ENCODE data around the gene SSBP3. TPM values are rescaled to one million over a fixed set of nuclear protein-coding genes. Genes with fewer than 3 reads are reported as not detected.

Gene SSBP3
- total RNA-seq, 3 donors from 2014 or later (not counting 1 experiment from before 2014, with no cell fraction given) = 162 to 224 (median 164) TPM

- WGBS (ENCODE audit: insufficient coverage) = 95% methylated on average over 9 of the region's 9 CpGs
- intact Hi-C loops (cut with micrococcal nuclease) = no loop called here
- no peaks in the 10 kb centered on the region for H3K9me3 Mint-ChIP-seq
- no peak for TF ChIP-seq CTCF (IDR thresholded peaks at IDR 0.05)
- no peak overlapping the region for H3K4me3 ChIP-seq (ENCODE audit: low read length)
- H3K4me1 ChIP-seq (ENCODE audit: control insufficient read depth, insufficient read depth, low read length) = peaks cover 3% of the 10 kb centered on the region
- peak overlapping the region; percentile 65 for H3K4me3 Mint-ChIP-seq
- no peak overlapping the region for H3K27ac ChIP-seq (ENCODE audit: low read length)
- no peaks in the 10 kb centered on the region for H3K36me3 Mint-ChIP-seq
- H3K27ac Mint-ChIP-seq = peak overlapping the region; percentile 58 to 66
- H3K36me3 ChIP-seq (ENCODE audit: control insufficient read depth, insufficient read depth, low read length) = peaks cover 38% of the 10 kb centered on the region
- H3K27me3 Mint-ChIP-seq (ENCODE audit: low read depth in 2 of 2) = no peaks in the 10 kb centered on the region
- no peaks in the 10 kb centered on the region for H3K9me3 ChIP-seq (ENCODE audit: control insufficient read depth, insufficient read depth, low read length)
- peaks cover 25 to 27% of the 10 kb centered on the region in 2 donors for H3K4me1 Mint-ChIP-seq
- DNase-seq = no peak
- no peaks in the 10 kb centered on the region for H3K27me3 ChIP-seq (ENCODE audit: control insufficient read depth, insufficient read depth, low read length)
- ATAC-seq = no peak
Observed at GRCh38 chr1:54249819-54250435, 156.3 kb downstream of the SSBP3 start.

DNA sequence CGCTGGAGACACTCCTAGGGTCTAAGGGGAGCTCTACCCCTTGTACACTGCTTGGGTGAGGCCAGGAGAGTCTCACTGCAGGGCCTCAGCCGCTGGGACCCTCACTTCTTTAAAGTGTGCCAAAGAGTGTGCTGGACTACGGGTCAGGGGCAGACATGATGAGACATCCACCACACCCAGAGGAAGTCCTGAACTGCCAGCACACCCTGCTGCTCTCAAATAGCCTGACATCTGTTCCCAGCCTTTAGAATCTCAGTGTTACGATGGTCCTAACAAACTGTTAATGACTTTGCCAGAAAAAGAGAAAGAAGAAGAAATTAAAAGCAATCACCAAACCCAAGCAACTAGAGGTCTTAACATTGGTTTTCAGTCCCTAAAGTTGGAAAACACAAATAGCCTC, 157.2 kb downstream of the SSBP3 start:
- Histone ChIP-seq H3K4me3 (ENCODE audit: low read length) (no peak overlapping the region), H3K27ac (ENCODE audit: low read length) (no peak overlapping the region), H3K4me1 (ENCODE audit: control insufficient read depth, insufficient read depth, low read length) (peaks cover 3% of the 10 kb centered on the region), H3K9me3 (ENCODE audit: control insufficient read depth, insufficient read depth, low read length) (no peaks in the 10 kb centered on the region), H3K36me3 (ENCODE audit: control insufficient read depth, insufficient read depth, low read length) (peaks cover 39% of the 10 kb centered on the region), H3K27me3 (ENCODE audit: control insufficient read depth, insufficient read depth, low read length) (no peaks in the 10 kb centered on the region)
- ATAC-seq (no peak), DNase-seq (no peak)
- H3K27ac Mint-ChIP-seq = peak overlapping the region; percentile 58 to 66
- H3K4me3 Mint-ChIP-seq = no peak overlapping the region
- peaks cover 20 to 26% of the 10 kb centered on the region in 2 donors for H3K4me1 Mint-ChIP-seq
- intact Hi-C loops (cut with micrococcal nuclease) = no loop called here
- TF ChIP-seq CTCF (IDR thresholded peaks at IDR 0.05) = no peak
- H3K36me3 Mint-ChIP-seq = no peaks in the 10 kb centered on the region
- no peaks in the 10 kb centered on the region for H3K27me3 Mint-ChIP-seq (ENCODE audit: low read depth in 2 of 2)
- WGBS (ENCODE audit: insufficient coverage) = 91% methylated on average over 4 of the region's 4 CpGs
- no peaks in the 10 kb centered on the region for H3K9me3 Mint-ChIP-seq

GRCh38 chr1:54247863-54248515, 158.2 kb downstream of the SSBP3 start:
- intact Hi-C loops (cut with micrococcal nuclease) = no loop called here
- Histone ChIP-seq H3K4me3 (ENCODE audit: low read length) (no peak overlapping the region), H3K4me1 (ENCODE audit: control insufficient read depth, insufficient read depth, low read length) (peaks cover 3% of the 10 kb centered on the region), H3K9me3 (ENCODE audit: control insufficient read depth, insufficient read depth, low read length) (no peaks in the 10 kb centered on the region), H3K27ac (ENCODE audit: low read length) (no peak overlapping the region), H3K27me3 (ENCODE audit: control insufficient read depth, insufficient read depth, low read length) (no peaks in the 10 kb centered on the region), H3K36me3 (ENCODE audit: control insufficient read depth, insufficient read depth, low read length) (peaks cover 41% of the 10 kb centered on the region)
- no peaks in the 10 kb centered on the region for H3K9me3 Mint-ChIP-seq
- DNase-seq (no peak), ATAC-seq (no peak)
- no peak overlapping the region for H3K27ac Mint-ChIP-seq
- H3K4me3 Mint-ChIP-seq = no peak overlapping the region
- TF ChIP-seq CTCF (IDR thresholded peaks at IDR 0.05) = no peak
- WGBS (ENCODE audit: insufficient coverage) = 94% methylated on average over 11 of the region's 11 CpGs
- H3K27me3 Mint-ChIP-seq (ENCODE audit: low read depth in 2 of 2) = no peaks in the 10 kb centered on the region
- H3K4me1 Mint-ChIP-seq = peaks cover 12 to 17% of the 10 kb centered on the region in 2 donors
- no peaks in the 10 kb centered on the region for H3K36me3 Mint-ChIP-seq

Measured in natural killer cell (primary cell).